NOMO-1 treated with DMSO at 0.1 percent for 48 hours (cell line): ENCODE data around the gene SIGLEC9.

ENCODE experiments used
- DNase-seq: peaks from one replicate; lab custom pipeline; 2025; ENCODE audit not compliant: unreplicated experiment; lab: John Stamatoyannopoulos, UW

Gene SIGLEC9

DNA sequence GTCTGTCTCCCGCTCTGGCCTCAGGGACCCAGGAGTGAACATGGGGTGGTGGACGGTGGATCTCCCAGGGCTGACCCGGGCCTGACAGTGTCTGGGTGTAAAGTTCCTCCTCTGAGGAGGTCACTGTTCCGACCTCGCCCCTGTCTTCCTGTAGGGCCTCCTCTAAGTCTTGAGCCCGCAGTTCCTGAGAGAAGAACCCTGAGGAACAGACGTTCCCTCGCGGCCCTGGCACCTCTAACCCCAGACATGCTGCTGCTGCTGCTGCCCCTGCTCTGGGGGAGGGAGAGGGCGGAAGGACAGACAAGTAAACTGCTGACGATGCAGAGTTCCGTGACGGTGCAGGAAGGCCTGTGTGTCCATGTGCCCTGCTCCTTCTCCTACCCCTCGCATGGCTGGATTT is at the start of gene SIGLEC9:
Gene SIGLEC9 (plus strand): TSS at position 178 of the 400 bp plus-strand sequence. CDS start 69 bp downstream, at position 247.
- DNase-seq, result peak; percentile 10

DNA sequence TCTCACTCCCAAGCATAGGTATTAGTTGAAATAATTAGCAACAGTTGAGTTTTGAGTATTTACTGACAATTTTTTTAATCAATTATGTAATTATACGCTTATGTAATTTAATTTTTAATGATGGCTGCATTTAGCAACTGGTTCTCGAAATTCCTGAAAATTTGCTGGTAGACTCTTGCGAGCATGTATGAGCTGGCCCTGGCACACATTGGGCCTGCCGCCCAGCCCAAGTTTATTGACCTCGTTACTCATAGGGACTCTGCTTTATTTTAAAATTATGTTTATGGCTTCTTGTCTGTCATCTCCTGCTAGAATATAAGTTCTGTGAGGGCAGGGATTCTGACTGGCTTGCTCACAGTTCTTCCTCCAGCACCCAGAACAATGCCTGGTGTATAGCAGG is 48.7 kb upstream of the SIGLEC9 start:
- DNase-seq, result no peak

DNA sequence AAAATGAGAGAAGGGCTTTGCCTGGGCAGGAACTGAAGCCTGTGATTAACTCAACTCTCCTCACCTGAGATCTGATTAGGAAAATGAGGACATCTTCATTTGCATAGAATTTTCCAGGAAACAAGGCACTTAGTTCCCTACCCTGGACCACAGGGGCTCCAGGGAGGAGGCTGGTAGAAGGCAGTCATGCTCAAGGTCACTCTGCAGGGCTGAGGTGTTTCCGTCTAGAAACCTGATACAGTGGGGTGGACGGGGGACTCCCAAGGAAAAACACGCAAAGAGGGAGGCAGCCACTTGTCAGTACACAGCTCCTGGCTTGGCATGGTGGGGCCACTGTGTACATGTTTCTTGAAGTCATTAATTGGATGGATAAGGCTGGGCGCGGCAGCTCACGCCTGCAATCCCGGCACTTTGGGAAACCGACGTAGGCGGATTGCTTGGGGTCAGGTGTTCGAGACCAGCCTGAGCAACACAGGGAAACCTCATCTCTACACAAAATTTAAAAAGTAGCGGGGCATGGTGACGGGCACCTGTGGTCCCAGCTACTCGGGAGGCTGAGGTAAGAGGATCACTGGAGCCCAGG is 48.0 kb upstream of the SIGLEC9 start:
- no peak for DNase-seq

DNA sequence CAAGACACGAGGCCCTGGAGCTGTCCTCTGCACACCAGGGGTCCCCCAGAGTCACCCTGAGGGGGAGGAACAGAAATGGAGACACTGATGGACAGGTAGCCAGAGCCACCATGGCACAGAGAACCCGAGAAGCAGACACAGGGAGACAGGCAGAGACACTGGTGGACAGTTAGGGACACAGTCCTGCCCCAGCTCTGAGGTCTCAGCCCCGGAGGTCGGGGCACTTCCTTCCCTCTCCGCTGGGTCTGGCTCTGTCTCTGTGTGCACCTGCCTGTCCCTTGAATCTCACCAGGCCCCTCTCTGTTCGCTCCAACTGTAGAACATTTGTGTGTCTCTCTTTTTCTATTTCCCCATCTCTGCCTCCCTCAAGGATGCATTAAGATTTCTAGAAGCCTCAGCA is 46.6 kb upstream of the SIGLEC9 start:
- DNase-seq, result no peak

GRCh38 chr19:51078731-51079130 is 46.0 kb upstream of the SIGLEC9 start:
- no peak for DNase-seq

GRCh38 chr19:51079481-51080110 is 45.1 kb upstream of the SIGLEC9 start:
- no peak for DNase-seq

GRCh38 chr19:51081476-51081875 is 43.2 kb upstream of the SIGLEC9 start:
- DNase-seq, result no peak

DNA sequence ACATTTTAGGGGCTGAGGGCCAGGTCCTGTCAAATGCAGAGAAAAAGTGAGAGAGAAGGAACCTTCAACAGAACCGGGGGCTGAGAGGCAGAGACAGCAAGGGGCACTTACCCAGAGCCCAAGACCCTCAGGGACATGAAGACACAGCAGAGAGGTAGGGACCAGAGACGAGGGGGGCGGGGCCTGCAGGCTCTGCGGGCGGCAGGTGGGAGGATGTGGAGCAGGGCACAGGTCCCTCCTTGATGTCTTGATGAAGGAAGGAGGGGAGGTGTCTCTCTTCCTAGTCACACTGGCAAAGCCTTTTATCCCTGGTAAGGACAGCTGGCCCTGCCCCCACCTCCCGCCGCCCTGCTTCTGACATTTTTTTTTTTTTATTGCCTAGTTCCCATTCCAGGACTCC is 42.1 kb upstream of the SIGLEC9 start, which contains the start of gene KLK14:
Gene KLK14 (minus strand): TSS at position 277 of the 400 bp plus-strand sequence. CDS start 273 bp downstream, at position 4.
- DNase-seq, result no peak

DNA sequence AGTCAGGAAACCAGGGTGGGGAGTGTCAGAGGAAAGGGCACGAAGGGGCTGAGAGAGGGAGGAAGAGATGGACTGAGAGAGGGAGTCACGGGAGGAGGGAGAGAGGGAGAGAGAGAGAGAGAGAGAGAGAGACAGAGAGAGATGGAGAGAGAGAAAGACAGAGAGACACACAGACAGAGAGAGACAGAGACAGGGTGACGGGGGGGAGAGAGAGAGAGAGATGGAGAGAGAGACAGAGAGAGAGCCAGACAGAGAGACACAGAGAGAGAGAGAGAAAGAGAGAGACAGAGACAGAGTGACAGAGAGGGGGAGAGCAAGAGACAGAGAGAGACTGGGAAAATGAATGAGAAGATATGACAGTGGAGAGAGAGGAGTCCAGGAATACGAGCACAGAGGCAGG is 41.5 kb upstream of the SIGLEC9 start:
- no peak for DNase-seq

DNA sequence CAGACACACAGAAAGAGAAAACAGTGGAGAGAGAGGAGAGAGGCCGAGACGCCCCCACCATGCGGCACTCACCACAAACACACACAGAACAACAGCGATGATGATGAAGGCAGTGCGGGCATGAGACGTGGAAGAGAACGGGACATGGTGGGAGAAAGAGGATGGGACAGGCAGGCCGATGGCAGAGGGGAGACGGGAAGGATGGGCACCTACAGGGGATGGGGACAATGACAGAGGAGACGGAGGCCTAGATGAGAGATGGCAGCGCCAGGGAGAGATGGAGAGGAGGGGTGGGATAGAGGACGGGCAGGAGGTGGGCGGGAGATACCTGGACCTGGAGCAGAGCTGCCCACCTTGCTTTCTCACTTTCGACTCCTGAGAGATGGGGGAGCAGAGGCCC is 40.9 kb upstream of the SIGLEC9 start:
- DNase-seq, result no peak

DNA sequence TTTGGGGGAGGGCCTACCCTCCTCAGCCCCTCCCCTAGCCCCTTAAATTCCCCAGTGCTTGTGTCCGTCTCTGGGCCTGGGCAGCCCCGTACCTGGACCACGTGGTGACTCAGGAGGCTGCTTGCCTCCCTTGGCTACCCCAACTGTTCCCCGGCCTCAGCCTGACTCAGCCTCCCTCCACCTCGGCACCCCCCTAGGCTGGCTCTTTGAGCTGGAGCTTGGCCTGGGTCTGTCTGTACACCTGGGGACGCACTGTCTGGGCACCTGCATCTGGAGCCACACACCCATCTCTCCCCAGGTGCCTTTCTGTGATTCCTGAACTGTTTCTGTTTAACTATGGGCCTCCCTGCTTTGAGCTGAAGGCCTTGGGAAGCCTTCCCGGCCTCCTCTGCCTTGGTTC is 40.2 kb upstream of the SIGLEC9 start:
- no peak for DNase-seq

GRCh38 chr19:51086153-51086850 is 38.4 kb upstream of the SIGLEC9 start:
- no peak for DNase-seq

GRCh38 chr19:51089786-51090185 is 34.9 kb upstream of the SIGLEC9 start:
- DNase-seq, result no peak

- DNase-seq, result no peak
These were observed 34.2 kb upstream of the SIGLEC9 start for GRCh38 chr19:51090471-51090870.

GRCh38 chr19:51091126-51091525 is 33.6 kb upstream of the SIGLEC9 start:
- DNase-seq, result no peak

DNA sequence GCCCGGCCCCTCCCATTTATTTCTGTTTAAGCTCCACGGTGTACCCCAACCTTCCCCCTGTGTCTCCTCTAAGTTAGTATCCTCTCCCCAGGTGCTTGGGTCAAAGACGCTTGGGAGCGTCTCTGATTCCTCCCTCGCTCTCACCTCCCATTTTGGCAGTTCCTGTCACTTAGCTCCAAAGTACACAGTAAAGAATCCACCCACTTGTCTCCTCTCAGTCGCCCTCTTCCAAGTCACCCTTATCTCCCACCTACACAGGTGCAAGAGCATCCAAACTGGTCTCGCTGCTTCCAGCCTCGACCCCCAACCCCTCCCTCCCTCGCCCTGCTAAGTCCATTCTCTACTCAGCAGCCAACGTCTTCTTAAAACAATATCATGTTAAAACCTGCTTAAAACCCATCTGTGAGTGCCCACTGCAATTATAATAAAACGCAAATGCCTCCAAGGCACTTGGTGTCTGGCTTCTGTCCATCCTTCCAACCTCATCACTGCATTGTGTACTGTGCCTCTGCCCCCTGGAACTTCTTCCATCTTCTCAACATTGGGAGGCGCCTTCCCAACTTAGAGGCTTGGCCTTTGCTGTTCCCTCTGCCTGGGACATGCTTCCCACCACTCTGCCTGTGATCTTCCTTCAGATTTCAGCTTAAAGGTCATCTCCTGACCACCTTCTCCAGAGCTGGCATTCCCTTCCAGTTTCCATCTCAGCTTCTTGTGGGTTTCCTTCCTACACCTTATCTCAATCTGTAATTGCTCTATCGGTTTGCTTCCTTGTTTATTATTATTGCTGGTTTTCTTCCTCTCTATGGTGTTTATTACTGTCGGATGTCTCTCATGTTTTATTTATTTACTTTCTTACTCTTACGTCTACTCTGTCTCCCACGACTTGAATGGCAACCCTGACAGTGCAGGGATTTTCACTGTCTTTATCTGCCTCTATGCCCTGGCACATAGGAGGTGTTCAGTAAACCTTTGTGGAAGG is 32.5 kb upstream of the SIGLEC9 start:
- DNase-seq, result no peak

GRCh38 chr19:51093101-51093500 is 31.6 kb upstream of the SIGLEC9 start:
- no peak for DNase-seq

DNA sequence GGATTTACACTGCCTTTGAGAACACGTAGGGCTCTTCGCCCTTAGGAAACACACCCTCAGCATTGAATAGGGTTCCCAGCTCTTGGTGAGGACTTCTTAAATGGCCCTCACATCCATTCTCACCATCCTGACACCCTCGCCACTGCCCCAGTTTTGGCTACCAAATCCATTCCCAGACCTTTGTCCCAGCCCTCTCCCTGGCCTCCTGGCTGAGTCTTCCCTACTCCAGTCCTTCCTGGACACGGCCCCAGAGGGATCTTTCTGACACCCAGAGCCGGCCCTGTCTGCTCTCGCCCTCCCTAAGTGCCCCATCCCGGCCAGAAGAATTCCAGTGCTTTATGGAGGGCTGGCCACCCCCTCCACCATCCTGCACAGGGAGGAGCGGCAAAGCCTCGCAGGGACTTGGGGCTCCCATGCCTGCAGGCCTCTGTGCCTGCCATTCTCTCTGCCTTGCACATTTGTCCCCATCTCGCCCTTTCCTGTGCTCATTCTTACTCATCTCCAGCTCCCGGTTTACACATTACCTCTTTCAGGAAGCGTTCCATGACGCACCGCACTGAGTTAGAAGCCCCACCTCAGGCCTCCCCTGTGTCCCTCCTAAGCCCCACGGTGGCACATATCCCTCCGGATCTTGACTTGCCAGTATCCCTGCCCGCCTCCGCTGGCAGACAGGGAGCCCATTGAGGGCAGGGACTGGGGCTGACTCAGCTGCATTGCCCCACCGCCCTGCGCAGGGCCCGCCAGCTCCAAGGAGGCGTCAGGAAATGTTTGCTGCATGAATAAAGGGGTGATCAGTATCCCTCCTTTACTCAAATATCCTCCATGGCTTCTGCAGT is 31.0 kb upstream of the SIGLEC9 start:
- no peak for DNase-seq

GRCh38 chr19:51094696-51095279 is 29.9 kb upstream of the SIGLEC9 start:
- no peak for DNase-seq
